Nephron (organoid): ENCODE measurements around the gene ARPC5L.

ENCODE experiments used
- H3K27ac Mint-ChIP-seq, 3 experiments: 2 replicates each; pipeline ENCODE4 v1.8.0; 2020; ENCODE audit warnings: mixed read lengths in 3 of 3, mild to moderate bottlenecking in 2 of 3, moderate library complexity in 1 of 3
- H3K27me3 Mint-ChIP-seq: 2 replicates; pipeline ENCODE4 v1.8.0; 2021; ENCODE audit warnings: low read depth, mild to moderate bottlenecking, moderate library complexity, mixed read lengths
- H3K36me3 Mint-ChIP-seq: 2 replicates; pipeline ENCODE4 v1.8.0; 2020; ENCODE audit warnings: low read depth, mixed read lengths
- H3K4me1 Mint-ChIP-seq: 2 replicates; pipeline ENCODE4 v1.8.0; 2020; ENCODE audit warnings: mixed read lengths
- H3K4me3 Mint-ChIP-seq, 3 experiments: 2 replicates each; pipeline ENCODE4 v1.8.0; 2020; ENCODE audit warnings: mild to moderate bottlenecking in 3 of 3, mixed read lengths in 3 of 3, moderate library complexity in 2 of 3
- H3K9me3 Mint-ChIP-seq: 2 replicates; pipeline ENCODE4 v1.8.0; 2020; ENCODE audit warnings: mixed read lengths
- TF ChIP-seq, protein P1 (sequence below), 3 experiments: fragments of 200-600 bp; sonication (generic); IDR thresholded peaks; one replicate each; pipeline ENCODE4 v1.5.0; 2021; ENCODE audit warnings: antibody characterized with exemption in 3 of 3; ENCODE audit not compliant: unreplicated experiment in 3 of 3

Gene ARPC5L

DNA sequence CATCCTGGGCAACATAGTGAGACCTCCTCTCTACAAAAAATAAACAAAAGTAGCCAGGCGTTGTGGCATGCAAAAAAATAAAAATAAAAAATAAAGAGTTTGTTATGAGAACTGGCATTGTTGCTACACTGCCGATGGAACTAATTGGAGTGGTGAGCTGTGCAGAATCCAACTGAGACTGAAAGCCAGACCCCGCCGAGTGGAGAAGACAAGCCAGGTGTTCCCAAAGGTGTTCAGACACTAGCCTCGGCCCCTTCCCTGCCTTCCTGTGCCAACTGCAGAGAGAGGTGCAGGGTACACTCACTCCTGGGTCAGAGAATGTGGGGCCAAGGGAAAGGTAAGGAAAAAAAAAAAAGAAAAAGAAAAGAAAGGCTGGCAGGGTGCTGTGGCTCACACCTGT, 46.3 kb upstream of the ARPC5L start:
- Mint-ChIP-seq H3K4me1 (peaks cover 47% of the 10 kb centered on the region), H3K36me3 (no peaks in the 10 kb centered on the region), H3K9me3 (no peaks in the 10 kb centered on the region), H3K27me3 (peaks cover 4% of the 10 kb centered on the region), H3K4me3 (no peak overlapping the region), H3K27ac (no peak overlapping the region)
- TF ChIP-seq, protein P1, sequence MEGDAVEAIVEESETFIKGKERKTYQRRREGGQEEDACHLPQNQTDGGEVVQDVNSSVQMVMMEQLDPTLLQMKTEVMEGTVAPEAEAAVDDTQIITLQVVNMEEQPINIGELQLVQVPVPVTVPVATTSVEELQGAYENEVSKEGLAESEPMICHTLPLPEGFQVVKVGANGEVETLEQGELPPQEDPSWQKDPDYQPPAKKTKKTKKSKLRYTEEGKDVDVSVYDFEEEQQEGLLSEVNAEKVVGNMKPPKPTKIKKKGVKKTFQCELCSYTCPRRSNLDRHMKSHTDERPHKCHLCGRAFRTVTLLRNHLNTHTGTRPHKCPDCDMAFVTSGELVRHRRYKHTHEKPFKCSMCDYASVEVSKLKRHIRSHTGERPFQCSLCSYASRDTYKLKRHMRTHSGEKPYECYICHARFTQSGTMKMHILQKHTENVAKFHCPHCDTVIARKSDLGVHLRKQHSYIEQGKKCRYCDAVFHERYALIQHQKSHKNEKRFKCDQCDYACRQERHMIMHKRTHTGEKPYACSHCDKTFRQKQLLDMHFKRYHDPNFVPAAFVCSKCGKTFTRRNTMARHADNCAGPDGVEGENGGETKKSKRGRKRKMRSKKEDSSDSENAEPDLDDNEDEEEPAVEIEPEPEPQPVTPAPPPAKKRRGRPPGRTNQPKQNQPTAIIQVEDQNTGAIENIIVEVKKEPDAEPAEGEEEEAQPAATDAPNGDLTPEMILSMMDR (IDR thresholded peaks at IDR 0.05; ENCODE audit: unreplicated experiment in 3 of 3) = no peak

DNA sequence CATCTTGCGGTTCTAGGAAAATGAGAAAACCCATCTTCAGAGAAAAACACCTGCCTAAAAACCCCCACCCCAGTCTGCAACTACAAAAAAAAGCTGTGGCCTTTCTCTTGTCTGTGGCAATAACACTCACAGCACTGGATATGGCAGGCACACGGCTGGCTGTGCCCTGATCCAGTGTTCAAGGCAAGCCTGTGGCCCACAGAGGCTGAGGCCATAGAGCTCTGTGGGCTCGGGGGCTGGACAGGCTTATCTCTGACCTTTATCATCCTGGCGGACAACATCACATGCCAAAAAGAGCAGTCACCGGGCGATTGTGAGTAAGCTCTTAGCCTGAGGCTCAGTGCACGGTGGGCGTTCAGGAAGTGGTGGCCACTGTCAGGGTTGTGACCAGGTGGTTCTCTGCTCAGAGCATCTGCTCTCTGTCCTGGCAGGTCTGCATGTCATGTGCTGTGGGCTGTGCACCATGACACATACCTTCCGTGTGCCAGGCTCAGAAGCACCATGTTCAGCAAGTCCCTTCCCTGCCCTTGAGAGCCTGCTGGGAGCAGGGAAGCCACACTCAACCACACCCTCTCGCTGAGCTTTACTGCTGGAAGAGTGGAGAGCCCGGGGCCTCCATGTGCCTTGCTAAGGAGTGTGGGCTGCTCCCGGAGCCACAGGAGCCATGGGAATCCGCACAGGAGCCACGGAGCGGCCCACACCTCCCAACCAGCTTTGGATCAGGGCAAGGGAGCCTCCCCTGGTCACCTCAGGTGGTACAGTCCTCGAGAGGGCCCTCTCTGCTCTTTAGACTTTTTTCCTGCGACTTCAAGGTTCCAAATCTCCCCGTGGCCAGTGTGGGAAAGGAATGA, 43.3 kb upstream of the ARPC5L start:
- H3K27me3 Mint-ChIP-seq = peaks cover 8% of the 10 kb centered on the region
- no peaks in the 10 kb centered on the region for H3K36me3 Mint-ChIP-seq
- H3K4me3 Mint-ChIP-seq = no peak overlapping the region
- no peaks in the 10 kb centered on the region for H3K9me3 Mint-ChIP-seq
- H3K4me1 Mint-ChIP-seq = peaks cover 26% of the 10 kb centered on the region
- TF ChIP-seq, protein P1 (IDR thresholded peaks at IDR 0.05; ENCODE audit: unreplicated experiment in 3 of 3) = no peak
- H3K27ac Mint-ChIP-seq = peak overlapping the region in 1 of 3 experiments; percentile 14

DNA sequence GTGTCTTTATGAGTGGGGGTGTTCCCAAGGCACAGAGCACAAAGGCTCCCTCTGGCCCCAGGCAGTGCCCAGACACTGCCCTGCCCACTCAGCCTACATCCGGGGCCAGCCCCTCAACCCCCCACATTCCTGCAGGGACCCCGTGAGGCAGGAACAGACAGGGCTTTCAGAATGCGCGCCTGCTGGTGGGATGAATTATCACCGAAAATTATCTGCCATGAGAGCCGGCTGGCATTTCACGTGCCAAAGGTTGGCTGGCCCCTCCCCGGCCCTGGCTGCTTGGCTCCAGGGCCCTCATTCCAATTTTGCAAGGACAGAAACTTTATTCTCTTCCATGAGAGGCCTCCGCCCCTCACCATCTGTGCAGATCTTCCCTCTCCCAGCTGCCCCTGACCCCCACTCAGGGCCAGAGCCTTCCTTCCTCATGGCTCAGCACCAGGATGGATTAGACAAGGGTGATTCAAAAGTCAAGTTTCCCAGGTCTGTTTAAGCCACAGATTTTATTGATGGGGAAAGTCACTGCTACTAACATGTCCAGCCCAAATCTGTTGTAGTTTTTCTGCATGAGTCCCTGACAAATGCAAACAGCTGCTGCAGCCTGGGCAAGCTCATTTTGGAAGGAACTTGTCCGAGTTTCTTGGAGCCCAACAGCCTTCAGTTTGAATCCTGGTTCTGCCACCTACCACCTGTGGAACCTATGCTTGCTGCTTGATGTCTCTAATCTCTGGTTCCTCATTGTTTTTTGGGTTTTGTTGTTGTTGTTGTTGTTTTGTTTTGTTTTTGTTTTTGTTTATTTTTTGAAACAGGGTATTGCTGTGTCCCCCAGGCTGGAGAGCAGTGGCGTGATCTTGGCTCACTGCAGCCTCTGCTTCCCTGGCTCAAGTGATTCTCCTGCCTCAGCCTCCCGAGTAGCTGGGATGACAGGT, 41.0 kb upstream of the ARPC5L start:
- Mint-ChIP-seq H3K4me1 (peaks cover 19% of the 10 kb centered on the region), H3K4me3 (peak overlapping the region in 1 of 3 experiments; percentile 11), H3K36me3 (no peaks in the 10 kb centered on the region), H3K9me3 (no peaks in the 10 kb centered on the region), H3K27me3 (peaks cover 8% of the 10 kb centered on the region), H3K27ac (peak overlapping the region; percentile 68 to 95 (median 84))
- TF ChIP-seq, protein P1 (IDR thresholded peaks at IDR 0.05; ENCODE audit: unreplicated experiment in 3 of 3) = no peak

DNA sequence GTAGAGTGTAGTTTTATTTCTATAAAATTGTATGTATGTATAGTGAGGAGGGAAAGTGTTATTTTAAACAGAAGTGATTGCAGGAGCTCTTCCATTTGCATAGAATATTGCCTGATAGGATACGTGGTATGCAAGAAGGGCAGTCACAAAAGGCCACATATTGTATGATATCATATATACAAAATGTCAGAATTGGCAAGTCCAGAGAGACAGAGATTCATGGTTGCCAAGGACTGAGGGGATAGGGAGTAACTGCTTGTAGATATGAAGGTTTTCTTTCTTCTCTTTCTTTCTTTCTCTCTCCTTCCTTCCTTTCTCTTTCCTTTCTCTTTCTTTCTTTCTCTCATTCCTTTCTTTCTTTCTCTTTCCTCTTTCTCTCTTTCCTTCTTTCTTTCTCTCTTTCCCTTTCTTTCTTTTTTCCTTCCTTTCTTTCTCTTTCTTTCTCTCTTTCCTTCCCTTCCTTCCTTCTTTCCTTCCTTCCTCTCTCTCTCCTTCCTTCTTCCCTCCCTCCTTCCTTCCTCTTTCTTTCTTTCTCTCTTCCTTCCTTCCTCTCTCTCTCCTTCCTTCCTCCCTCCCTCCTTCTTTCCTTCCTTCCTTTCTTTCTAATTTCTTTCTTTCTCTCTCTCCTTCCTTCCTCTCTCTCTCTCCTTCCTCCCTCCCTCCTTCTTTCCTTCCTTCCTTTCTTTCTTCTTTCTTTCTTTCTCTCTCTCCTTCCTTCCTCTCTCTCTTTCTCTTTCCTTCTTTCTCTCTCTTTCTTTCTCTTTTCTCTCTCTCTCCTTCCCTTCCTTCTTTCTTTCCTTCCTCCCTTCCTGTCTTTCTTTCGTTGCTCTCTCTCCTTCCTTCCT, 33.2 kb upstream of the ARPC5L start:
- H3K4me3 Mint-ChIP-seq = no peak overlapping the region
- peaks cover 32% of the 10 kb centered on the region for H3K4me1 Mint-ChIP-seq
- no peaks in the 10 kb centered on the region for H3K27me3 Mint-ChIP-seq
- peaks cover 4% of the 10 kb centered on the region for H3K9me3 Mint-ChIP-seq
- peak overlapping the region in 2 of 3 experiments; percentile 68 to 75 for H3K27ac Mint-ChIP-seq
- no peaks in the 10 kb centered on the region for H3K36me3 Mint-ChIP-seq
- TF ChIP-seq, protein P1 (IDR thresholded peaks at IDR 0.05; ENCODE audit: unreplicated experiment in 3 of 3) = no peak

DNA sequence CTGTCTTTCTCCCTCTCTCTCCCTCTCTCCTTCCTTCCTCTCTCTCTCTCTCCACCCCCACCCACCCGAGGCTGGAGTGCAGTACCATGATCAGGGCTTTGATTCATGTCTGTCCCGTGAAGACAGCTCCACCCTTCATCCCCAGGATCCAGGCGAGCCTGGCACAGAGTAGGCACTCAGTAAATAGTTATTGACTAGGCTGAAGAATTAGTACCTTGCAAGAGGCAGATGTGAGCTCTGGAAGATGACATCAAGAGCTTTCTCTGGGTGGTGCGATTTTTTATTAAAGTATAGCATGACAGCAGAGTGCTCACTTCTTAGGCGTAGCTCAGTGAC, 32.6 kb upstream of the ARPC5L start:
- H3K9me3 Mint-ChIP-seq = peaks cover 4% of the 10 kb centered on the region
- peaks cover 38% of the 10 kb centered on the region for H3K4me1 Mint-ChIP-seq
- H3K27ac Mint-ChIP-seq = peak overlapping the region in 2 of 3 experiments; percentile 19 to 68
- H3K36me3 Mint-ChIP-seq = no peaks in the 10 kb centered on the region
- TF ChIP-seq, protein P1 (IDR thresholded peaks at IDR 0.05; ENCODE audit: unreplicated experiment in 3 of 3) = no peak
- no peak overlapping the region for H3K4me3 Mint-ChIP-seq
- H3K27me3 Mint-ChIP-seq = no peaks in the 10 kb centered on the region
